ENCODE measurements around the gene CCDC12. TPM values are rescaled to one million over a fixed set of nuclear protein-coding genes. Genes with fewer than 3 reads are reported as not detected.

The CCDC12 gene
- total and polyA plus RNA-seq, 2 donors (not counting 1 experiment from before 2014, with no cell fraction given), result 84.0 to 97.3 TPM

DNA sequence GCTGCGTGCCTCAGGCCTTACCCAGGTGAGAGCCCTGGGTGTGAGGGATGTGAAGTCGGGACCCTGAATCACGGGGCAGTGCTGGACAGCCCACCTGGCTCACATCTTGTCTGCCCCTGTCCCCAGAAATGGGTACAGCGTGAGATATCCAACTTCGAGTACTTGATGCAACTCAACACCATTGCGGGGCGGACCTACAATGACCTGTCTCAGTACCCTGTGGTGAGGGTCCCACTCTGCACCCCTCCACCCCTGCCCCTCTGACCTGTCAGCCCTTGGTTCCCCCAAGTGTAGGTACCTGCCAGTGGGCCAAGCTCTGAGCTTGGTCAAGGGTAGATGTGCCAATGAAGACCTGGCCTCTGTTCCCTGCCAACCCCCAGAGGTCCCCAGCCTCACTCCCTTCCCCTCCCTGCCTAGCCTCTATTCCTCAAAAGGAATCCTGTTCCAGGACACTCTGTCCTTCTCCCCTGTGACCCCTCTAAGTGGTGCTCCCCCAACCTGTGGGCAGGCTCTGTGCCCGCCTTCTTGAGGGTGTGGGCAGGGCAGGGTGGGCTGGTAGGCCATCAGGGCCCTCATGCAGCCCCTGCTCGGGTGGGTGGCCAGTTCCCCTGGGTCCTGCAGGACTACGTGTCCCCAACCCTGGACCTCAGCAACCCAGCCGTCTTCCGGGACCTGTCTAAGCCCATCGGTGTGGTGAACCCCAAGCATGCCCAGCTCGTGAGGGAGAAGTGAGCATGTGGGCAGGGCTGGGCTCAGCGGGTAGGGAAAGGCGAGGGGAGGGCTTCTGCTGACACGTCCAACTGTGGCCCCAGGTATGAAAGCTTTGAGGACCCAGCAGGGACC lies 28.0 kb upstream of the CCDC12 start:
- Mint-ChIP-seq H3K27ac (no peak overlapping the region), H3K27me3 (no peaks in the 10 kb centered on the region), H3K9me3 (ENCODE audit: insufficient read depth) (no peaks in the 10 kb centered on the region), H3K4me1 (peaks cover 3% of the 10 kb centered on the region), H3K4me3 (no peak overlapping the region)
- no peaks in the 10 kb centered on the region for H4K20me1 ChIP-seq (ENCODE audit: control insufficient read depth, insufficient read depth, low read length, poor library complexity, severe bottlenecking)
- ATAC-seq (ENCODE audit: low read depth) (no peak), DNase-seq (no peak)
- no peaks in the 10 kb centered on the region for H3K27me3 ChIP-seq (replicated peaks in 1 of 4; ENCODE audit: control extremely low read depth in 1 of 4, control insufficient read depth in 3 of 4, insufficient read depth in 4 of 4, low read length in 3 of 4)
- no peak overlapping the region for H3K4me3 ChIP-seq (ENCODE audit: control extremely low read depth in 1 of 5, extremely low read depth in 1 of 5, insufficient read depth in 1 of 5, low read depth in 2 of 5, low read length in 4 of 5)
- no peak for TF ChIP-seq EZH2 (IDR thresholded peaks at IDR 0.05; ENCODE audit: borderline replicate concordance, insufficient read depth, low read depth, low read length, poor library complexity, severe bottlenecking)
- TF ChIP-seq, protein P1, sequence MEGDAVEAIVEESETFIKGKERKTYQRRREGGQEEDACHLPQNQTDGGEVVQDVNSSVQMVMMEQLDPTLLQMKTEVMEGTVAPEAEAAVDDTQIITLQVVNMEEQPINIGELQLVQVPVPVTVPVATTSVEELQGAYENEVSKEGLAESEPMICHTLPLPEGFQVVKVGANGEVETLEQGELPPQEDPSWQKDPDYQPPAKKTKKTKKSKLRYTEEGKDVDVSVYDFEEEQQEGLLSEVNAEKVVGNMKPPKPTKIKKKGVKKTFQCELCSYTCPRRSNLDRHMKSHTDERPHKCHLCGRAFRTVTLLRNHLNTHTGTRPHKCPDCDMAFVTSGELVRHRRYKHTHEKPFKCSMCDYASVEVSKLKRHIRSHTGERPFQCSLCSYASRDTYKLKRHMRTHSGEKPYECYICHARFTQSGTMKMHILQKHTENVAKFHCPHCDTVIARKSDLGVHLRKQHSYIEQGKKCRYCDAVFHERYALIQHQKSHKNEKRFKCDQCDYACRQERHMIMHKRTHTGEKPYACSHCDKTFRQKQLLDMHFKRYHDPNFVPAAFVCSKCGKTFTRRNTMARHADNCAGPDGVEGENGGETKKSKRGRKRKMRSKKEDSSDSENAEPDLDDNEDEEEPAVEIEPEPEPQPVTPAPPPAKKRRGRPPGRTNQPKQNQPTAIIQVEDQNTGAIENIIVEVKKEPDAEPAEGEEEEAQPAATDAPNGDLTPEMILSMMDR (IDR thresholded peaks at IDR 0.05), result no peak
- H3K36me3 ChIP-seq (replicated peaks in 1 of 2; ENCODE audit: control extremely low read depth in 1 of 2, control insufficient read depth in 1 of 2, extremely low read depth in 1 of 2, insufficient read depth in 2 of 2, low read length in 1 of 2), result peaks cover 0 to 66% of the 10 kb centered on the region in 2 experiments
- H3K4me1 ChIP-seq (ENCODE audit: control insufficient read depth in 2 of 2, insufficient read depth in 2 of 2, low read length in 2 of 2), result peaks cover 6 to 10% of the 10 kb centered on the region in 2 donors
- CTCF ChIA-PET, result no interaction called here
- H3K4me2 ChIP-seq (replicated peaks; ENCODE audit: low read depth, low read length, poor library complexity, severe bottlenecking), result no peak overlapping the region
- peaks cover 2% of the 10 kb centered on the region for H3K79me2 ChIP-seq (ENCODE audit: control insufficient read depth, insufficient read depth, low read length)
- intact Hi-C loops (cut with micrococcal nuclease), result loop anchor here (5.0 kb wide), 1 partner anchor 312 kb away; the partner anchor contains the start of gene ALS2CL
- H3K9me3 ChIP-seq (ENCODE audit: control extremely low read depth in 1 of 3, control insufficient read depth in 2 of 3, insufficient read depth in 1 of 3, low read length in 2 of 3), result no peaks in the 10 kb centered on the region
- 94% methylated on average over 15 of the region's 17 CpGs for WGBS (ENCODE audit: insufficient coverage)
- no peak overlapping the region for H3K9ac ChIP-seq (ENCODE audit: low read length)
- no peak overlapping the region for H2AFZ ChIP-seq (ENCODE audit: insufficient read depth, low read depth, low read length, poor library complexity, severe bottlenecking)
- no peak overlapping the region for H3K27ac ChIP-seq (ENCODE audit: low read length in 2 of 2)
- POLR2A ChIA-PET, result no interaction called here

All from B cell (primary cell).